ENCODE results near the gene CCR5.

CCR5 gene

GRCh38 chr3:46409739-46410489 is 39.2 kb downstream of the CCR5 start:
- DNase-seq, result no peak

GRCh38 chr3:46410669-46411068 is 39.9 kb downstream of the CCR5 start:
- no peak for DNase-seq

GRCh38 chr3:46411271-46411670 is 40.5 kb downstream of the CCR5 start:
- DNase-seq, result no peak

- no peak for DNase-seq
These were observed 42.1 kb downstream of the CCR5 start for GRCh38 chr3:46412786-46413298.

GRCh38 chr3:46413951-46414350 is 43.2 kb downstream of the CCR5 start:
- no peak for DNase-seq

- DNase-seq, result no peak
These were observed 44.0 kb downstream of the CCR5 start for GRCh38 chr3:46414739-46415138.

- DNase-seq, result peak; percentile 56
These were observed 45.5 kb downstream of the CCR5 start for GRCh38 chr3:46416125-46416810.

- DNase-seq, result no peak
These were observed 46.2 kb downstream of the CCR5 start for GRCh38 chr3:46416811-46417510.

GRCh38 chr3:46417841-46418611 is 47.3 kb downstream of the CCR5 start:
- no peak for DNase-seq

GRCh38 chr3:46419816-46420215 is 49.1 kb downstream of the CCR5 start:
- DNase-seq, result no peak

- DNase-seq, result no peak
These were observed 50.2 kb downstream of the CCR5 start for GRCh38 chr3:46420931-46421330.

GRCh38 chr3:46422617-46423016 is 51.9 kb downstream of the CCR5 start:
- DNase-seq, result no peak

GRCh38 chr3:46423588-46423987 is 52.8 kb downstream of the CCR5 start:
- DNase-seq, result no peak
